HepG2 (cell line): ENCODE measurements around the gene ZNF433. TPM values are rescaled to one million over a fixed set of nuclear protein-coding genes. Genes with fewer than 3 reads are reported as not detected.

Source experiments
- ATAC-seq: fragments of 200-7000 bp; cut with Tn5 transposase; 3 replicates; pipeline ENCODE4 v1.9.1; 2020; ENCODE audit warnings: mild to moderate bottlenecking, moderate library complexity
- BruUV-seq: library from RNA; stranded (reverse); fragments of 400-500 nt; replicated peaks from 2 replicates; lab custom pipeline; 2021; lab: Mats Ljungman, UMichigan
- CTCF ChIA-PET: fragments of 300-600 bp; formaldehyde crosslinking; extraction: SDS; loops from one replicate; lab custom pipeline; 2021; ENCODE audit warnings: low total read pairs, inconsistent platforms, low intra/inter-chr PET ratio; lab: Yijun Ruan, JAX
- POLR2A ChIA-PET: fragments of 350-600 bp; sonication (Branson Sonifier 250); formaldehyde crosslinking; loops from one replicate; lab custom pipeline; 2020; ENCODE audit warnings: antibody characterized with exemption, inconsistent platforms; lab: Yijun Ruan, JAX
- DNase-seq: peaks from one replicate; pipeline ENCODE4 v3.0.0-alpha.2; 2015; ENCODE audit warnings: low spot score
- FAIRE-seq: peaks from 3 replicates; lab custom pipeline; 2011; peaks lifted over from hg19 to GRCh38; lab: Jason Lieb, UNC
- H2AFZ ChIP-seq: one replicate; pipeline ENCODE4 v1.6.1; 2011; ENCODE audit warnings: low read length, inconsistent platforms
- H3K27ac ChIP-seq: fragments of 300-600 bp; 3 replicates; pipeline ENCODE4 v1.8.0; 2011; ENCODE audit warnings: mixed run types, mild to moderate bottlenecking, mixed read lengths, low read length, inconsistent platforms; ENCODE audit not compliant: insufficient read depth; ENCODE audit errors: extremely low read length
- H3K27me3 ChIP-seq, 2 experiments: fragments of 200-600 bp in 1 of 2; 2 replicates in 1 of 2; 3 replicates in 1 of 2; pipeline versions ENCODE4 v1.6.0 to v1.8.0; 2011; ENCODE audit warnings: low read length in 2 of 2, mild to moderate bottlenecking in 2 of 2, moderate library complexity in 2 of 2, inconsistent platforms in 1 of 2; ENCODE audit not compliant: insufficient read depth in 2 of 2, control insufficient read depth in 1 of 2
- H3K36me3 ChIP-seq, 2 experiments: fragments of 200-600 bp in 1 of 2; replicated peaks in 1 of 2; 2 replicates in 1 of 2; 3 replicates in 1 of 2; pipeline versions ENCODE4 v1.5.1 to v1.8.0; 2011; ENCODE audit warnings: low read length in 2 of 2, inconsistent platforms in 1 of 2; ENCODE audit not compliant: insufficient read depth in 2 of 2, control insufficient read depth in 1 of 2
- H3K4me1 ChIP-seq: 2 replicates; pipeline ENCODE4 v1.5.1; 2012; ENCODE audit warnings: low read length, inconsistent platforms; ENCODE audit not compliant: insufficient read depth
- H3K4me2 ChIP-seq: 2 replicates; pipeline ENCODE4 v1.6.0; 2011; ENCODE audit warnings: low read depth, low read length, inconsistent platforms
- H3K4me3 ChIP-seq, 3 experiments: fragments of 200-600 bp in 1 of 3; sonication (generic), shearing (Covaris generic) in 1 of 3; replicated peaks in 1 of 3; 2 replicates each; pipeline ENCODE4 v1.5.1; 2011 to 2016; ENCODE audit warnings: low read length in 3 of 3, inconsistent platforms in 2 of 3, low read depth in 2 of 3, mild to moderate bottlenecking in 2 of 3, control low read depth in 1 of 3, mixed read lengths in 1 of 3; ENCODE audit not compliant: insufficient read depth in 1 of 3
- H3K79me2 ChIP-seq: one replicate; pipeline ENCODE4 v1.6.1; 2011; ENCODE audit warnings: low read length, inconsistent platforms; ENCODE audit not compliant: insufficient read depth
- H3K9ac ChIP-seq: 2 replicates; pipeline ENCODE4 v1.6.0; 2011; ENCODE audit warnings: mild to moderate bottlenecking, low read depth, low read length, inconsistent platforms; ENCODE audit not compliant: insufficient read depth
- H3K9me3 ChIP-seq: 2 replicates; pipeline ENCODE4 v1.5.1; 2012; ENCODE audit warnings: mild to moderate bottlenecking, low read length
- H4K20me1 ChIP-seq: 2 replicates; pipeline ENCODE4 v1.6.0; 2011; ENCODE audit warnings: inconsistent platforms, mild to moderate bottlenecking, low read length, moderate library complexity; ENCODE audit not compliant: insufficient read depth
- ATRX ChIP-seq: sonication (generic); formaldehyde crosslinking; IDR thresholded peaks from 2 replicates; pipeline ENCODE4 v1.4.0; 2020; ENCODE audit warnings: missing genetic modification reagents, borderline replicate concordance
- ELF4 ChIP-seq: sonication (generic); formaldehyde crosslinking; IDR thresholded peaks from 2 replicates; pipeline ENCODE4 v1.5.0; 2020; ENCODE audit warnings: missing genetic modification reagents, mild to moderate bottlenecking, moderate library complexity, borderline replicate concordance
- HIC2 ChIP-seq: sonication (generic); formaldehyde crosslinking; IDR thresholded peaks from 2 replicates; pipeline ENCODE4 v1.9.0; 2022; ENCODE audit warnings: low read depth, missing genetic modification reagents
- HMGXB4 ChIP-seq, 2 experiments: sonication (generic) in 1 of 2; formaldehyde crosslinking in 1 of 2; IDR thresholded peaks; 2 replicates each; pipeline versions ENCODE4 v1.4.0 to v1.6.1; 2018 to 2020; ENCODE audit warnings: missing genetic modification reagents in 2 of 2, borderline replicate concordance in 1 of 2, low read depth in 1 of 2, mild to moderate bottlenecking in 1 of 2, missing biosample characterization in 1 of 2
- HOXA7 ChIP-seq: sonication (generic); formaldehyde crosslinking; IDR thresholded peaks from 2 replicates; pipeline ENCODE4 v1.8.1; 2022; ENCODE audit warnings: mild to moderate bottlenecking, missing genetic modification reagents, moderate library complexity
- HOXD1 ChIP-seq: sonication (generic); formaldehyde crosslinking; IDR thresholded peaks from 2 replicates; pipeline ENCODE4 v1.5.0; 2020; ENCODE audit warnings: missing genetic modification reagents
- PBX2 ChIP-seq: IDR thresholded peaks from 2 replicates; pipeline ENCODE4 v1.6.1; 2016; ENCODE audit warnings: control low read depth
- PPARG ChIP-seq: conservative IDR thresholded peaks from 2 replicates; pipeline ENCODE4 v1.6.1; 2016; ENCODE audit warnings: missing biosample characterization, missing genetic modification reagents
- SAP130 ChIP-seq: IDR thresholded peaks from 2 replicates; pipeline ENCODE4 v1.6.1; 2016; ENCODE audit warnings: low read depth
- TRIM24 ChIP-seq: sonication (generic); formaldehyde crosslinking; IDR thresholded peaks from 2 replicates; pipeline ENCODE4 v1.8.0; 2022; ENCODE audit warnings: mild to moderate bottlenecking, missing genetic modification reagents
- ZBTB26 ChIP-seq: IDR thresholded peaks from 2 replicates; pipeline ENCODE4 v1.6.1; 2016; ENCODE audit warnings: missing compliant biosample characterization, missing genetic modification reagents, borderline replicate concordance
- ZNF709 ChIP-seq: sonication (generic); formaldehyde crosslinking; IDR thresholded peaks from 2 replicates; pipeline ENCODE4 v1.5.0; 2020; ENCODE audit warnings: mild to moderate bottlenecking, missing genetic modification reagents
- ZNF724P ChIP-seq: sonication (generic); formaldehyde crosslinking; IDR thresholded peaks from 2 replicates; pipeline ENCODE4 v1.8.0; 2022; ENCODE audit warnings: missing genetic modification reagents, borderline replicate concordance
- WGBS: methylation state at CpG from one replicate; pipeline ENCODE4 v1.1.6; 2017; ENCODE audit warnings: low lambda C conversion rate; 5-methylcytosine and 5-hydroxymethylcytosine counted together
- in situ Hi-C: cut with HindIII; loops from 2 replicates; pipeline ENCODE4 v1.10.0; 2017; ENCODE audit warnings: low pct_unique_long_range_greater_than_20kb; ENCODE audit not compliant: extremely low pct_ligation_motif_present
- intact Hi-C: fragments of 100-400 bp; cut with micrococcal nuclease; formaldehyde crosslinking; loops from one replicate; pipeline ENCODE4 v1.10.0; 2022; ENCODE audit not compliant: unreplicated experiment
- polyA plus RNA-seq, 8 experiments: library from polyadenylated mRNA; depleted of rRNA in 3 of 8; stranded (reverse) in 7 of 8; unstranded in 1 of 8; fragments of >200 nt; fragmentation: Illumina TruSeq in 4 of 8; extraction: Trizol in 4 of 8; gene quantifications; 2 replicates each; pipeline versions ENCODE4 v1.2.1 to v1.2.3, GENCODE V29; 2011 to 2016; ENCODE audit warnings: low read depth in 4 of 8, missing spikeins in 1 of 8, mixed read lengths in 1 of 8; ENCODE audit not compliant: insufficient read depth in 1 of 8
- total RNA-seq, 5 experiments: library from RNA; depleted of rRNA; stranded (reverse); fragments of >200 nt; fragmentation: Illumina TruSeq; extraction: Trizol; gene quantifications; 2 replicates each; pipeline ENCODE4 v1.2.3, GENCODE V29; 2016; ENCODE audit warnings: low read depth in 1 of 5

The ZNF433 gene
- total and polyA plus RNA-seq, 2 of the 13 experiments (the other 11 are each of a cell fraction or from before 2014, with no cell fraction given), result 1.8 to 4.9 TPM

GRCh38 chr19:11971041-11971440 lies 64.4 kb downstream of the ZNF433 start:
- Histone ChIP-seq H3K9me3 (no peaks in the 10 kb centered on the region), H3K4me2 (no peak overlapping the region), H3K4me3 (no peak overlapping the region), H4K20me1 (no peaks in the 10 kb centered on the region), H3K27ac (no peak overlapping the region), H2AFZ (no peak overlapping the region), H3K79me2 (no peaks in the 10 kb centered on the region), H3K4me1 (no peaks in the 10 kb centered on the region), H3K9ac (no peak overlapping the region), H3K36me3 (no peaks in the 10 kb centered on the region), H3K27me3 (no peaks in the 10 kb centered on the region)
- no peak for TF ChIP-seq HOXA7 (CRISPR knock-in tag)
- intact Hi-C loops (no loop called here), in situ Hi-C loops (no loop called here)
- WGBS, result 42% methylated on average over 2 of the region's 2 CpGs
- ATAC-seq (no peak), DNase-seq (no peak), FAIRE-seq (no peak)
- ChIA-PET CTCF (no interaction called here), POLR2A (no interaction called here)
- BruUV-seq, result no TSS peak

GRCh38 chr19:11970174-11970573 lies 65.3 kb downstream of the ZNF433 start:
- no peak for ATAC-seq
- ChIA-PET CTCF (no interaction called here), POLR2A (no interaction called here)
- no peaks in the 10 kb centered on the region for H3K27me3 ChIP-seq
- no peaks in the 10 kb centered on the region for H3K36me3 ChIP-seq
- no peak overlapping the region for H2AFZ ChIP-seq
- intact Hi-C loops (no loop called here), in situ Hi-C loops (no loop called here)
- H4K20me1 ChIP-seq, result no peaks in the 10 kb centered on the region
- peaks cover 5% of the 10 kb centered on the region for H3K4me1 ChIP-seq
- no peak overlapping the region for H3K4me2 ChIP-seq
- no peak overlapping the region for H3K9ac ChIP-seq
- H3K9me3 ChIP-seq, result no peaks in the 10 kb centered on the region
- no peak for FAIRE-seq
- no peak overlapping the region for H3K4me3 ChIP-seq
- no peaks in the 10 kb centered on the region for H3K79me2 ChIP-seq
- no TSS peak for BruUV-seq
- DNase-seq, result no peak
- H3K27ac ChIP-seq, result no peak overlapping the region
- 10% methylated on average over 1 of the region's 1 CpG for WGBS
- TF ChIP-seq ATRX, result no peak
- no peak for TF ChIP-seq HIC2 (CRISPR knock-in tag)
- no peak for TF ChIP-seq ZNF724P (CRISPR knock-in tag)
- TF ChIP-seq PBX2 (CRISPR knock-in tag), result no peak
- TF ChIP-seq HOXA7 (CRISPR knock-in tag), result no peak
- TF ChIP-seq ZNF709 (CRISPR knock-in tag), result no peak
- TF ChIP-seq ZBTB26 (CRISPR knock-in tag), result no peak
- TF ChIP-seq TRIM24 (CRISPR knock-in tag), result no peak
- no peak for TF ChIP-seq HOXD1 (CRISPR knock-in tag)
- TF ChIP-seq ELF4 (CRISPR knock-in tag), result no peak
- TF ChIP-seq HMGXB4 (CRISPR knock-in tag; IDR thresholded peaks at IDR 0.05; ENCODE audit: borderline replicate concordance in 1 of 2, low read depth in 1 of 2), result no peak
- no peak for TF ChIP-seq PPARG
- no peak for TF ChIP-seq SAP130
